Activated CD4-positive, alpha-beta T cell treated with anti-CD3 and anti-CD28 coated beads, Interleukin-2, amount 50 U/mL, for 24 hours (primary cell): ENCODE results near the gene ZDHHC24.
A peak's percentile ranks its signal among the peaks of the same experiment; 100 is the strongest.
"Not testable (repeated sequence)": the region's sequence is repeated elsewhere in the genome, so short reads cannot be mapped to it uniquely, and the experiment has no call there.

ENCODE experiments used
- DNase-seq, 2 donors: peaks; one replicate each; pipeline ENCODE4 v3.0.0-alpha.2; 2020; ENCODE audit warnings: low read depth in 1 of 2, low spot score in 1 of 2

ZDHHC24 gene

GRCh38 chr11:66545701-66546367 is at the start of gene ZDHHC24:
Gene ZDHHC24 (minus strand): TSS chr11:66546048. CDS start chr11:66546003, 45 bp downstream.
- DNase-seq: peak; percentile 77 to 80

- DNase-seq: no peak
These were observed 49.5 kb upstream of the ZDHHC24 start for GRCh38 chr11:66595245-66595904.

- DNase-seq: no peak
These were observed 47.8 kb upstream of the ZDHHC24 start for GRCh38 chr11:66593650-66594049.

- DNase-seq: no peak
These were observed 47.4 kb upstream of the ZDHHC24 start for GRCh38 chr11:66593303-66593635.

GRCh38 chr11:66592457-66593302 is 46.8 kb upstream of the ZDHHC24 start, which contains the start of the genes CCDC87 and CCS:
Gene CCDC87 (minus strand): TSS chr11:66593063. CDS start chr11:66593015, 48 bp downstream.
Gene CCS (plus strand): TSS chr11:66593185. CDS start chr11:66593262, 77 bp downstream.
- peak; percentile 95 for DNase-seq

- DNase-seq: no peak
These were observed 45.3 kb upstream of the ZDHHC24 start for GRCh38 chr11:66591175-66591574.

- DNase-seq: no peak
These were observed 44.3 kb upstream of the ZDHHC24 start for GRCh38 chr11:66589996-66590675.

- not testable (repeated sequence) for DNase-seq
These were observed 43.5 kb upstream of the ZDHHC24 start for GRCh38 chr11:66589315-66589714.

GRCh38 chr11:66586136-66586535 is 40.3 kb upstream of the ZDHHC24 start:
- no peak for DNase-seq

GRCh38 chr11:66585447-66585846 is 39.6 kb upstream of the ZDHHC24 start:
- DNase-seq: not testable (repeated sequence)

GRCh38 chr11:66582565-66583147 is 36.8 kb upstream of the ZDHHC24 start:
- not testable (repeated sequence) for DNase-seq

GRCh38 chr11:66581261-66581660 is 35.4 kb upstream of the ZDHHC24 start:
- no peak for DNase-seq

- no peak for DNase-seq
These were observed 35.0 kb upstream of the ZDHHC24 start for GRCh38 chr11:66580803-66581202.

- DNase-seq: peak; percentile 68 to 82
These were observed 33.3 kb upstream of the ZDHHC24 start for GRCh38 chr11:66579017-66579606.

- DNase-seq: no peak
These were observed 25.0 kb upstream of the ZDHHC24 start for GRCh38 chr11:66570850-66571180.

GRCh38 chr11:66570079-66570849 is 24.4 kb upstream of the ZDHHC24 start:
- no peak for DNase-seq

- DNase-seq: no peak
These were observed 23.2 kb upstream of the ZDHHC24 start for GRCh38 chr11:66569076-66569475.

GRCh38 chr11:66568124-66568916 is 22.5 kb upstream of the ZDHHC24 start, which contains the start of gene CTSF:
Gene CTSF (minus strand): TSS chr11:66568606. CDS start chr11:66568486, 120 bp downstream.
- peak; percentile 43 to 49 for DNase-seq

GRCh38 chr11:66567787-66568123 is 21.9 kb upstream of the ZDHHC24 start:
- DNase-seq: no peak
